ENCODE measurements around the gene SEMA4C. TPM values are rescaled to one million over a fixed set of nuclear protein-coding genes. Genes with fewer than 3 reads are reported as not detected.

Gene SEMA4C
- total RNA-seq, 1 donor from 2014 or later = 24.8 TPM

GRCh38 chr2:96900237-96900636 is 30.4 kb upstream of the SEMA4C start:
- no peak for DNase-seq (ENCODE audit: low spot score)
- no peak overlapping the region for H3K27ac Mint-ChIP-seq (ENCODE audit: unreplicated experiment)
- H3K4me3 Mint-ChIP-seq (ENCODE audit: unreplicated experiment) = no peak overlapping the region
- no peaks in the 10 kb centered on the region for H3K4me1 Mint-ChIP-seq (ENCODE audit: low read depth)
- H3K9me3 Mint-ChIP-seq (ENCODE audit: low read depth) = no peaks in the 10 kb centered on the region
- no peak for TF ChIP-seq CTCF (IDR thresholded peaks at IDR 0.05)
- H3K36me3 Mint-ChIP-seq (ENCODE audit: low read depth) = no peaks in the 10 kb centered on the region
- no peaks in the 10 kb centered on the region for H3K27me3 Mint-ChIP-seq (ENCODE audit: low read depth)

GRCh38 chr2:96899413-96899741 is 29.5 kb upstream of the SEMA4C start:
- TF ChIP-seq CTCF (IDR thresholded peaks at IDR 0.05) = no peak
- H3K36me3 Mint-ChIP-seq (ENCODE audit: low read depth) = no peaks in the 10 kb centered on the region
- DNase-seq (ENCODE audit: low spot score) = no peak
- H3K27ac Mint-ChIP-seq (ENCODE audit: unreplicated experiment) = no peak overlapping the region
- no peak overlapping the region for H3K4me3 Mint-ChIP-seq (ENCODE audit: unreplicated experiment)
- no peaks in the 10 kb centered on the region for H3K9me3 Mint-ChIP-seq (ENCODE audit: low read depth)
- peaks cover 4% of the 10 kb centered on the region for H3K4me1 Mint-ChIP-seq (ENCODE audit: low read depth)
- H3K27me3 Mint-ChIP-seq (ENCODE audit: low read depth) = no peaks in the 10 kb centered on the region

DNA sequence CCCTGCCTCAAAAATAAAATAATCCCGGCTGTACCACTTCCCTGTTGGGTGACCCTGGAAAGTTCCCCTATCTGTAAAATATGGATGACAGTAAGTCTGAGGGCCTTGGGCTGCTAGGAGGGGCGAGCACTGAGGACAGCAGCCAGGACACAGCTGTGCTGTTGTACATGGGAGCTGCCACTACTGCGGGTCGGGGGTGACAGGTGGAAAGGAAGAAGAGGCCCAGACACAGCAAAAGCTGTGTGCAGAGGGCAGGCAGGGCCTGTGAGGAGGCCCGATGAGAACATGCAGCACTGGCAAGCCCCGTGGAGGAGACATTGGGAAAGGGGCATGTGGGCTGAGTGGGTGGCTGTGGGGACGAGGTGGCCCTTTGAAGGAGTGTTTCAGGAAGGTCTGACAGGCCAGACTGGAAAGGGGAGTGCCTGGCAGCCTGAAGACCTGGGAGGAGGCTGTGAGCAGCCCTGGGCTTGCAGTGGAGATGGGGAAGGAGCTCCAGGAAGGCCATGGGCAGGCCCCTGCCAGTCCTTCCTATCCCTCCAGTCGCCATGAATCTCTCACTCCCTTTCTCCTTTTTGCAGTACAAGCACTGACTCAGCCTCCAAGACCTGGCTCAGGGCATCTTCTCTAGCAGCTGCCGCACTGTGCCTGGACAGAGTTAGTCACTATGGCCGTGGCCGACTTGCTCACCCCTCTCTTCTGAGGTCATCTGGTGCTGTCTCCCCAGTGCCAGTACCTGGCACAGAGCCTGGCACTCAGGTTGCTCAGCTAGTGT is 28.9 kb upstream of the SEMA4C start:
- no peak overlapping the region for H3K27ac Mint-ChIP-seq (ENCODE audit: unreplicated experiment)
- no peak overlapping the region for H3K4me3 Mint-ChIP-seq (ENCODE audit: unreplicated experiment)
- H3K4me1 Mint-ChIP-seq (ENCODE audit: low read depth) = peaks cover 4% of the 10 kb centered on the region
- DNase-seq (ENCODE audit: low spot score) = no peak
- no peak for TF ChIP-seq CTCF (IDR thresholded peaks at IDR 0.05)
- H3K9me3 Mint-ChIP-seq (ENCODE audit: low read depth) = no peaks in the 10 kb centered on the region
- no peaks in the 10 kb centered on the region for H3K36me3 Mint-ChIP-seq (ENCODE audit: low read depth)
- no peaks in the 10 kb centered on the region for H3K27me3 Mint-ChIP-seq (ENCODE audit: low read depth)

- Mint-ChIP-seq H3K4me3 (ENCODE audit: unreplicated experiment) (no peak overlapping the region), H3K27me3 (ENCODE audit: low read depth) (no peaks in the 10 kb centered on the region), H3K36me3 (ENCODE audit: low read depth) (no peaks in the 10 kb centered on the region), H3K9me3 (ENCODE audit: low read depth) (no peaks in the 10 kb centered on the region), H3K27ac (ENCODE audit: unreplicated experiment) (no peak overlapping the region), H3K4me1 (ENCODE audit: low read depth) (peaks cover 6% of the 10 kb centered on the region)
- TF ChIP-seq CTCF (IDR thresholded peaks at IDR 0.05) = no peak
- DNase-seq (ENCODE audit: low spot score) = no peak
Observed at GRCh38 chr2:96898135-96898505, 28.2 kb upstream of the SEMA4C start.

- no peak overlapping the region for H3K27ac Mint-ChIP-seq (ENCODE audit: unreplicated experiment)
- no peaks in the 10 kb centered on the region for H3K36me3 Mint-ChIP-seq (ENCODE audit: low read depth)
- H3K4me3 Mint-ChIP-seq (ENCODE audit: unreplicated experiment) = no peak overlapping the region
- H3K4me1 Mint-ChIP-seq (ENCODE audit: low read depth) = peaks cover 11% of the 10 kb centered on the region
- H3K27me3 Mint-ChIP-seq (ENCODE audit: low read depth) = no peaks in the 10 kb centered on the region
- no peaks in the 10 kb centered on the region for H3K9me3 Mint-ChIP-seq (ENCODE audit: low read depth)
- DNase-seq (ENCODE audit: low spot score) = no peak
- TF ChIP-seq CTCF (IDR thresholded peaks at IDR 0.05) = no peak
Observed at GRCh38 chr2:96897491-96898134, 27.7 kb upstream of the SEMA4C start.

All from chondrocyte (in vitro differentiated cells).